ENCODE measurements around the gene TAF1.

- TF ChIP-seq ZMAT3 (CRISPR knock-in tag; conservative IDR thresholded peaks at IDR 0.05) (no peak), KLF11 (CRISPR knock-in tag; IDR thresholded peaks at IDR 0.05) (no peak), RCOR2 (CRISPR knock-in tag; IDR thresholded peaks at IDR 0.05) (no peak), POLR2AphosphoS5 (IDR thresholded peaks at IDR 0.05; ENCODE audit: low read depth, low read length) (no peak), GABPB1 (CRISPR knock-in tag; IDR thresholded peaks at IDR 0.05) (no peak), TCF12 (IDR thresholded peaks at IDR 0.05) (no peak), TCF12 (CRISPR knock-in tag; IDR thresholded peaks at IDR 0.05) (no peak), CTCF (CRISPR knock-in tag; IDR thresholded peaks at IDR 0.05) (no peak)
Observed at GRCh38 chrX:71489540-71489939, 123.4 kb downstream of the TAF1 start.

Measured in HepG2 (cell line).